K562 (cell line): ENCODE results near the gene CALML6. TPM values are rescaled to one million over a fixed set of nuclear protein-coding genes. Genes with fewer than 3 reads are reported as not detected.
A peak's percentile ranks its signal among the peaks of the same experiment; 100 is the strongest.

Source experiments
- ARNT ChIP-seq, 2 experiments: fragments of 450-650 bp; IDR thresholded peaks; 2 replicates each; pipeline ENCODE4 v1.6.1; 2016; ENCODE audit warnings: mild to moderate bottlenecking in 1 of 2
- BMI1 ChIP-seq: fragments of 150-350 bp; IDR thresholded peaks from 2 replicates; pipeline ENCODE4 v1.6.1; 2014; ENCODE audit warnings: low read length
- CREM ChIP-seq: IDR thresholded peaks from 2 replicates; pipeline ENCODE4 v1.6.1; 2014; ENCODE audit warnings: antibody characterized with exemption, low read depth
- ESRRA ChIP-seq: fragments of 450-650 bp; IDR thresholded peaks from 2 replicates; pipeline ENCODE4 v1.6.1; 2014; ENCODE audit warnings: low read depth, mild to moderate bottlenecking, moderate library complexity, borderline replicate concordance
- GTF2E2 ChIP-seq: fragments of 200-800 bp; sonication (Bioruptor generic); IDR thresholded peaks from 2 replicates; pipeline ENCODE4 v1.6.1; 2016; ENCODE audit warnings: missing genetic modification characterization, missing compliant biosample characterization
- HNRNPL ChIP-seq: fragments of 200-400 bp; formaldehyde crosslinking; IDR thresholded peaks from 2 replicates; pipeline ENCODE4 v1.6.1; 2017; ENCODE audit warnings: low read depth, mild to moderate bottlenecking, low read length
- IRF1 ChIP-seq: sonication (generic); formaldehyde crosslinking; IDR thresholded peaks from 2 replicates; pipeline ENCODE4 v1.8.0; 2022; ENCODE audit warnings: missing genetic modification reagents, mild to moderate bottlenecking, borderline replicate concordance
- JUNB ChIP-seq: fragments of 450-650 bp; formaldehyde crosslinking; conservative IDR thresholded peaks from 2 replicates; pipeline ENCODE4 v1.4.0; 2020; ENCODE audit warnings: mild to moderate bottlenecking
- KLF1 ChIP-seq: fragments of 450-650 bp; IDR thresholded peaks from 2 replicates; pipeline ENCODE4 v1.6.1; 2016; ENCODE audit warnings: missing genetic modification characterization, missing compliant biosample characterization
- NCOR1 ChIP-seq: fragments of 450-650 bp; IDR thresholded peaks from 2 replicates; pipeline ENCODE4 v1.6.1; 2016; ENCODE audit warnings: mild to moderate bottlenecking, moderate library complexity
- NFIC ChIP-seq: fragments of 450-650 bp; IDR thresholded peaks from 2 replicates; pipeline ENCODE4 v1.6.1; 2017; ENCODE audit warnings: mild to moderate bottlenecking, inconsistent platforms
- THRA ChIP-seq: fragments of 450-650 bp; IDR thresholded peaks from 2 replicates; pipeline ENCODE4 v1.6.1; 2017; ENCODE audit warnings: mild to moderate bottlenecking, moderate library complexity
- ZBED1 ChIP-seq: IDR thresholded peaks from 2 replicates; pipeline ENCODE4 v1.6.1; 2014
- ZNF699 ChIP-seq: fragments of 250-450 bp; sonication (Bioruptor Pico); IDR thresholded peaks from 2 replicates; pipeline ENCODE4 v1.8.0; 2021; ENCODE audit warnings: mild to moderate bottlenecking, moderate library complexity; ENCODE audit not compliant: insufficient replicate concordance
- ZNF76 ChIP-seq: fragments of 250-450 bp; sonication (Bioruptor Pico); IDR thresholded peaks from 2 replicates; pipeline ENCODE4 v1.4.0; 2020; ENCODE audit warnings: mild to moderate bottlenecking, moderate library complexity, borderline replicate concordance
- polyA plus RNA-seq, 8 experiments: library from polyadenylated mRNA; depleted of rRNA in 4 of 8; stranded (reverse) in 5 of 8; unstranded in 3 of 8; fragments of >200 nt; fragmentation: Nextera tagmentation in 2 of 8; fragmentation: Illumina TruSeq in 1 of 8; extraction: Ambion mirVana in 2 of 8; extraction: Trizol in 1 of 8; gene quantifications; 2 replicates each; pipeline versions ENCODE4 v1.2.1 to v1.2.3, GENCODE V29; 2011 to 2014; ENCODE audit warnings: inconsistent platforms in 1 of 8, missing spikeins in 1 of 8
- total RNA-seq, 7 experiments: library from RNA; depleted of rRNA in 6 of 7; stranded (reverse); fragments of >200 nt in 6 of 7; fragmentation: Illumina TruSeq in 2 of 7; extraction: Trizol in 2 of 7; gene quantifications; 2 replicates each; pipeline versions ENCODE4 v1.2.1 to v1.2.3, GENCODE V29; 2011 to 2021; ENCODE audit warnings: low replicate concordance in 1 of 7
- TF ChIP-seq, protein P1 (sequence below): fragments of 200-600 bp; sonication (generic); IDR thresholded peaks from one replicate; pipeline ENCODE4 v1.6.1; 2012; ENCODE audit warnings: mild to moderate bottlenecking, low read depth, low read length, inconsistent platforms

CALML6 gene
- total and polyA plus RNA-seq, 9 of the 15 experiments (the other 6 are each of a cell fraction or from before 2014, with no cell fraction given): 0.14 TPM; not detected in 8

- TF ChIP-seq, protein P1, sequence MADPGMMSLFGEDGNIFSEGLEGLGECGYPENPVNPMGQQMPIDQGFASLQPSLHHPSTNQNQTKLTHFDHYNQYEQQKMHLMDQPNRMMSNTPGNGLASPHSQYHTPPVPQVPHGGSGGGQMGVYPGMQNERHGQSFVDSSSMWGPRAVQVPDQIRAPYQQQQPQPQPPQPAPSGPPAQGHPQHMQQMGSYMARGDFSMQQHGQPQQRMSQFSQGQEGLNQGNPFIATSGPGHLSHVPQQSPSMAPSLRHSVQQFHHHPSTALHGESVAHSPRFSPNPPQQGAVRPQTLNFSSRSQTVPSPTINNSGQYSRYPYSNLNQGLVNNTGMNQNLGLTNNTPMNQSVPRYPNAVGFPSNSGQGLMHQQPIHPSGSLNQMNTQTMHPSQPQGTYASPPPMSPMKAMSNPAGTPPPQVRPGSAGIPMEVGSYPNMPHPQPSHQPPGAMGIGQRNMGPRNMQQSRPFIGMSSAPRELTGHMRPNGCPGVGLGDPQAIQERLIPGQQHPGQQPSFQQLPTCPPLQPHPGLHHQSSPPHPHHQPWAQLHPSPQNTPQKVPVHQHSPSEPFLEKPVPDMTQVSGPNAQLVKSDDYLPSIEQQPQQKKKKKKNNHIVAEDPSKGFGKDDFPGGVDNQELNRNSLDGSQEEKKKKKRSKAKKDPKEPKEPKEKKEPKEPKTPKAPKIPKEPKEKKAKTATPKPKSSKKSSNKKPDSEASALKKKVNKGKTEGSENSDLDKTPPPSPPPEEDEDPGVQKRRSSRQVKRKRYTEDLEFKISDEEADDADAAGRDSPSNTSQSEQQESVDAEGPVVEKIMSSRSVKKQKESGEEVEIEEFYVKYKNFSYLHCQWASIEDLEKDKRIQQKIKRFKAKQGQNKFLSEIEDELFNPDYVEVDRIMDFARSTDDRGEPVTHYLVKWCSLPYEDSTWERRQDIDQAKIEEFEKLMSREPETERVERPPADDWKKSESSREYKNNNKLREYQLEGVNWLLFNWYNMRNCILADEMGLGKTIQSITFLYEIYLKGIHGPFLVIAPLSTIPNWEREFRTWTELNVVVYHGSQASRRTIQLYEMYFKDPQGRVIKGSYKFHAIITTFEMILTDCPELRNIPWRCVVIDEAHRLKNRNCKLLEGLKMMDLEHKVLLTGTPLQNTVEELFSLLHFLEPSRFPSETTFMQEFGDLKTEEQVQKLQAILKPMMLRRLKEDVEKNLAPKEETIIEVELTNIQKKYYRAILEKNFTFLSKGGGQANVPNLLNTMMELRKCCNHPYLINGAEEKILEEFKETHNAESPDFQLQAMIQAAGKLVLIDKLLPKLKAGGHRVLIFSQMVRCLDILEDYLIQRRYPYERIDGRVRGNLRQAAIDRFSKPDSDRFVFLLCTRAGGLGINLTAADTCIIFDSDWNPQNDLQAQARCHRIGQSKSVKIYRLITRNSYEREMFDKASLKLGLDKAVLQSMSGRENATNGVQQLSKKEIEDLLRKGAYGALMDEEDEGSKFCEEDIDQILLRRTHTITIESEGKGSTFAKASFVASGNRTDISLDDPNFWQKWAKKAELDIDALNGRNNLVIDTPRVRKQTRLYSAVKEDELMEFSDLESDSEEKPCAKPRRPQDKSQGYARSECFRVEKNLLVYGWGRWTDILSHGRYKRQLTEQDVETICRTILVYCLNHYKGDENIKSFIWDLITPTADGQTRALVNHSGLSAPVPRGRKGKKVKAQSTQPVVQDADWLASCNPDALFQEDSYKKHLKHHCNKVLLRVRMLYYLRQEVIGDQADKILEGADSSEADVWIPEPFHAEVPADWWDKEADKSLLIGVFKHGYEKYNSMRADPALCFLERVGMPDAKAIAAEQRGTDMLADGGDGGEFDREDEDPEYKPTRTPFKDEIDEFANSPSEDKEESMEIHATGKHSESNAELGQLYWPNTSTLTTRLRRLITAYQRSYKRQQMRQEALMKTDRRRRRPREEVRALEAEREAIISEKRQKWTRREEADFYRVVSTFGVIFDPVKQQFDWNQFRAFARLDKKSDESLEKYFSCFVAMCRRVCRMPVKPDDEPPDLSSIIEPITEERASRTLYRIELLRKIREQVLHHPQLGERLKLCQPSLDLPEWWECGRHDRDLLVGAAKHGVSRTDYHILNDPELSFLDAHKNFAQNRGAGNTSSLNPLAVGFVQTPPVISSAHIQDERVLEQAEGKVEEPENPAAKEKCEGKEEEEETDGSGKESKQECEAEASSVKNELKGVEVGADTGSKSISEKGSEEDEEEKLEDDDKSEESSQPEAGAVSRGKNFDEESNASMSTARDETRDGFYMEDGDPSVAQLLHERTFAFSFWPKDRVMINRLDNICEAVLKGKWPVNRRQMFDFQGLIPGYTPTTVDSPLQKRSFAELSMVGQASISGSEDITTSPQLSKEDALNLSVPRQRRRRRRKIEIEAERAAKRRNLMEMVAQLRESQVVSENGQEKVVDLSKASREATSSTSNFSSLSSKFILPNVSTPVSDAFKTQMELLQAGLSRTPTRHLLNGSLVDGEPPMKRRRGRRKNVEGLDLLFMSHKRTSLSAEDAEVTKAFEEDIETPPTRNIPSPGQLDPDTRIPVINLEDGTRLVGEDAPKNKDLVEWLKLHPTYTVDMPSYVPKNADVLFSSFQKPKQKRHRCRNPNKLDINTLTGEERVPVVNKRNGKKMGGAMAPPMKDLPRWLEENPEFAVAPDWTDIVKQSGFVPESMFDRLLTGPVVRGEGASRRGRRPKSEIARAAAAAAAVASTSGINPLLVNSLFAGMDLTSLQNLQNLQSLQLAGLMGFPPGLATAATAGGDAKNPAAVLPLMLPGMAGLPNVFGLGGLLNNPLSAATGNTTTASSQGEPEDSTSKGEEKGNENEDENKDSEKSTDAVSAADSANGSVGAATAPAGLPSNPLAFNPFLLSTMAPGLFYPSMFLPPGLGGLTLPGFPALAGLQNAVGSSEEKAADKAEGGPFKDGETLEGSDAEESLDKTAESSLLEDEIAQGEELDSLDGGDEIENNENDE: no peak
- TF ChIP-seq ZNF76 (CRISPR knock-in tag): no peak
- TF ChIP-seq ZBED1: 0 out of 2 replicates have a peak, but pooled peaks have one; percentile 20
- TF ChIP-seq JUNB: no peak
- TF ChIP-seq KLF1 (tag): peak; percentile 92
- peak; percentile 38; the same call in 1 of the 2 replicates for TF ChIP-seq ESRRA
- 0 out of 2 replicates have a peak, but pooled peaks have one; percentile 67 for TF ChIP-seq HNRNPL
- no peak for TF ChIP-seq GTF2E2
- TF ChIP-seq NCOR1: no peak
- TF ChIP-seq ARNT (IDR thresholded peaks at IDR 0.05): no peak
- no peak for TF ChIP-seq ZNF699 (CRISPR knock-in tag)
- peak; percentile 48; the same call in 1 of the 2 replicates for TF ChIP-seq CREM
- TF ChIP-seq NFIC: peak; percentile 97
- TF ChIP-seq IRF1: no peak
- no peak for TF ChIP-seq BMI1
- no peak for TF ChIP-seq THRA
Observed at GRCh38 chr1:1919304-1920056, 4.4 kb downstream of the CALML6 start (continued).
